Measurements from ENCODE around the gene SPAG8.

SPAG8 gene

GRCh38 chr9:35769763-35770162, 42.3 kb downstream of the SPAG8 start:
- DNase-seq = no peak

GRCh38 chr9:35767458-35767857, 44.6 kb downstream of the SPAG8 start:
- no peak for DNase-seq

GRCh38 chr9:35766997-35767396, 45.1 kb downstream of the SPAG8 start:
- DNase-seq = no peak

GRCh38 chr9:35763803-35764202, 48.3 kb downstream of the SPAG8 start:
- DNase-seq = no peak

- no peak for DNase-seq
Observed at GRCh38 chr9:35763181-35763580, 48.9 kb downstream of the SPAG8 start.

GRCh38 chr9:35760651-35761050, 51.4 kb downstream of the SPAG8 start:
- no peak for DNase-seq

GRCh38 chr9:35759795-35760194, 52.3 kb downstream of the SPAG8 start:
- no peak for DNase-seq

Data from activated CD8-positive, alpha-beta memory T cell treated with anti-CD3 and anti-CD28 coated beads, Interleukin-2, amount 50 U/mL, for 48 hours (primary cell).